A673 (cell line): ENCODE data around the gene CELSR1. TPM values are rescaled to one million over a fixed set of nuclear protein-coding genes. Genes with fewer than 3 reads are reported as not detected.

ENCODE experiments used
- BruUV-seq: library from RNA; stranded (reverse); fragments of 400-500 nt; replicated peaks from 2 replicates; lab custom pipeline; 2021; lab: Mats Ljungman, UMichigan
- CTCF ChIA-PET: fragments of 300-600 bp; sonication (Branson Sonifier 250); formaldehyde crosslinking; loops from one replicate; lab custom pipeline; 2022; ENCODE audit warnings: antibody characterized with exemption; lab: Charles Lee
- POLR2A ChIA-PET: fragments of 300-600 bp; sonication (Branson Sonifier 250); formaldehyde crosslinking; loops from one replicate; lab custom pipeline; 2022; ENCODE audit warnings: antibody characterized with exemption; ENCODE audit not compliant: low non-redundant PET; lab: Charles Lee
- DNase-seq: peaks from one replicate; pipeline ENCODE4 v3.0.0-alpha.2; 2015; ENCODE audit warnings: low spot score
- H3K27ac ChIP-seq: fragments of 200-600 bp; sonication (generic); 2 replicates; pipeline ENCODE4 v1.5.1; 2016; ENCODE audit warnings: mixed run types, low read depth, mild to moderate bottlenecking, mixed read lengths, antibody characterized with exemption, low read length; ENCODE audit not compliant: poor library complexity, severe bottlenecking
- H3K27me3 ChIP-seq: fragments of 200-600 bp; sonication (generic); replicated peaks from 2 replicates; pipeline ENCODE4 v1.6.1; 2017; ENCODE audit warnings: mixed run types, low read depth, mild to moderate bottlenecking, mixed read lengths, antibody characterized with exemption, low read length; ENCODE audit not compliant: insufficient read depth, poor library complexity
- H3K36me3 ChIP-seq: fragments of 200-600 bp; sonication (generic); 2 replicates; pipeline ENCODE4 v1.6.1; 2016; ENCODE audit warnings: mixed run types, mild to moderate bottlenecking, mixed read lengths, antibody characterized with exemption, low read length; ENCODE audit not compliant: insufficient read depth, poor library complexity, severe bottlenecking
- H3K4me1 ChIP-seq: fragments of 200-600 bp; sonication (generic); 2 replicates; pipeline ENCODE4 v1.6.1; 2017; ENCODE audit warnings: mixed run types, mild to moderate bottlenecking, mixed read lengths, antibody characterized with exemption, low read length; ENCODE audit not compliant: insufficient read depth, poor library complexity, severe bottlenecking
- H3K4me3 ChIP-seq: fragments of 200-600 bp; sonication (generic); 2 replicates; pipeline ENCODE4 v1.5.1; 2016; ENCODE audit warnings: low read depth, mixed run types, mild to moderate bottlenecking, mixed read lengths, low read length; ENCODE audit not compliant: poor library complexity, severe bottlenecking
- H3K9me3 ChIP-seq: fragments of 200-600 bp; sonication (generic); 2 replicates; pipeline ENCODE4 v1.6.1; 2016; ENCODE audit warnings: mixed run types, low read depth, mild to moderate bottlenecking, mixed read lengths, antibody characterized with exemption, low read length; ENCODE audit not compliant: poor library complexity, severe bottlenecking
- EZH2 ChIP-seq: fragments of 200-600 bp; sonication (generic); IDR thresholded peaks from 2 replicates; pipeline ENCODE4 v1.6.1; 2017; ENCODE audit warnings: borderline replicate concordance, low read depth, mild to moderate bottlenecking, mixed read lengths, antibody characterized with exemption, low read length; ENCODE audit not compliant: poor library complexity, severe bottlenecking
- intact Hi-C: fragments of 100-400 bp; cut with micrococcal nuclease; formaldehyde crosslinking; loops from one replicate; pipeline ENCODE4 v1.10.0; 2022; ENCODE audit not compliant: unreplicated experiment
- total RNA-seq: library from RNA; stranded (reverse); gene quantifications from 2 replicates; pipeline ENCODE4 v1.2.3, GENCODE V29; 2021
- TF ChIP-seq, protein P1 (sequence below): fragments of 300-800, 200-600 bp; sonication (generic); conservative IDR thresholded peaks from 2 replicates; pipeline ENCODE4 v1.5.1; 2017; ENCODE audit warnings: low read depth, mild to moderate bottlenecking, antibody characterized with exemption, low read length, moderate library complexity, mixed read lengths

Gene CELSR1
- total RNA-seq, 1 experiment from 2014 or later: 2.3 TPM

DNA sequence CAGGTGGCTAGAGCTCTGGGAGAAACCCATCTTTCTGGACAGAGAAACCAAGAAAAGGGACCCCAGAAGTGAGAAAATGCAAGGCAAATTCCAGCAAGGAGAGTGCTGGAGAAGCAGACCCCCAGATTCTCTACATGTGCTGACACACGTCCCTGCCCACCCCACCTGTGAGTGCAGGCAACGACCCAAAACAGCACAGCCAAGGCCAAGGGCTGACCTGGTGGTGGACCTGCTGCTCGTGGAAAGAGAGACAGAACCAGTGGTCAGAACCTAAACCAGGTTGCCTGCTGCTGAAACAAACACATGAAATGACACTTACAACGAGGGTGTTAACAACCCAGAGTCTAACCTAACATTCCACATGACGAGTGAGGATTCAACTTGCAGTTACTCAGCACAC lies 177.3 kb downstream of the CELSR1 start:
- POLR2A ChIA-PET: no interaction called here
- BruUV-seq: TSS peak; percentile 33
- no peak for DNase-seq
- no peaks in the 10 kb centered on the region for H3K4me1 ChIP-seq
- CTCF ChIA-PET: no interaction called here
- no peak overlapping the region for H3K4me3 ChIP-seq
- TF ChIP-seq, protein P1, sequence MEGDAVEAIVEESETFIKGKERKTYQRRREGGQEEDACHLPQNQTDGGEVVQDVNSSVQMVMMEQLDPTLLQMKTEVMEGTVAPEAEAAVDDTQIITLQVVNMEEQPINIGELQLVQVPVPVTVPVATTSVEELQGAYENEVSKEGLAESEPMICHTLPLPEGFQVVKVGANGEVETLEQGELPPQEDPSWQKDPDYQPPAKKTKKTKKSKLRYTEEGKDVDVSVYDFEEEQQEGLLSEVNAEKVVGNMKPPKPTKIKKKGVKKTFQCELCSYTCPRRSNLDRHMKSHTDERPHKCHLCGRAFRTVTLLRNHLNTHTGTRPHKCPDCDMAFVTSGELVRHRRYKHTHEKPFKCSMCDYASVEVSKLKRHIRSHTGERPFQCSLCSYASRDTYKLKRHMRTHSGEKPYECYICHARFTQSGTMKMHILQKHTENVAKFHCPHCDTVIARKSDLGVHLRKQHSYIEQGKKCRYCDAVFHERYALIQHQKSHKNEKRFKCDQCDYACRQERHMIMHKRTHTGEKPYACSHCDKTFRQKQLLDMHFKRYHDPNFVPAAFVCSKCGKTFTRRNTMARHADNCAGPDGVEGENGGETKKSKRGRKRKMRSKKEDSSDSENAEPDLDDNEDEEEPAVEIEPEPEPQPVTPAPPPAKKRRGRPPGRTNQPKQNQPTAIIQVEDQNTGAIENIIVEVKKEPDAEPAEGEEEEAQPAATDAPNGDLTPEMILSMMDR: no peak
- TF ChIP-seq EZH2: no peak
- no peaks in the 10 kb centered on the region for H3K9me3 ChIP-seq
- peaks cover 10% of the 10 kb centered on the region for H3K36me3 ChIP-seq
- H3K27ac ChIP-seq: no peak overlapping the region
- H3K27me3 ChIP-seq: no peaks in the 10 kb centered on the region
- intact Hi-C loops: no loop called here

- BruUV-seq: no TSS peak
- Histone ChIP-seq H3K27me3 (no peaks in the 10 kb centered on the region), H3K4me3 (no peak overlapping the region), H3K27ac (no peak overlapping the region), H3K4me1 (no peaks in the 10 kb centered on the region), H3K36me3 (peaks cover 10% of the 10 kb centered on the region), H3K9me3 (no peaks in the 10 kb centered on the region)
- POLR2A ChIA-PET: no interaction called here
- no peak for DNase-seq
- CTCF ChIA-PET: no interaction called here
- no peak for TF ChIP-seq EZH2
- TF ChIP-seq, protein P1: no peak
- intact Hi-C loops: no loop called here
These were observed 178.1 kb downstream of the CELSR1 start for GRCh38 chr22:46359362-46359761.

- Histone ChIP-seq H3K27me3 (no peaks in the 10 kb centered on the region), H3K9me3 (no peaks in the 10 kb centered on the region), H3K4me1 (no peaks in the 10 kb centered on the region), H3K4me3 (no peak overlapping the region), H3K36me3 (peaks cover 10% of the 10 kb centered on the region), H3K27ac (no peak overlapping the region)
- DNase-seq: no peak
- CTCF ChIA-PET: no interaction called here
- POLR2A ChIA-PET: no interaction called here
- TF ChIP-seq, protein P1: no peak
- no peak for TF ChIP-seq EZH2
- intact Hi-C loops: no loop called here
- no TSS peak for BruUV-seq
These were observed 178.7 kb downstream of the CELSR1 start for GRCh38 chr22:46358766-46359165.
